Astrocyte (in vitro differentiated cells and primary cell): ENCODE measurements around the gene HOXA10. TPM values are rescaled to one million over a fixed set of nuclear protein-coding genes. Genes with fewer than 3 reads are reported as not detected.

Experiments
- DNase-seq: peaks from one replicate; pipeline ENCODE4 v3.0.0-alpha.2; 2010; ENCODE audit warnings: low read depth
- FAIRE-seq: peaks from 2 replicates; lab custom pipeline; 2011; peaks lifted over from hg19 to GRCh38; lab: Jason Lieb, UNC
- H2AFZ ChIP-seq: 2 replicates; pipeline ENCODE4 v1.6.0; 2012; ENCODE audit warnings: low read depth, low read length, inconsistent platforms
- H3K27ac ChIP-seq: 2 replicates; pipeline ENCODE4 v1.5.1; 2011; ENCODE audit warnings: low read depth, low read length, inconsistent platforms
- H3K27me3 ChIP-seq: 2 replicates; pipeline ENCODE4 v1.6.0; 2011; ENCODE audit warnings: low read length, inconsistent platforms; ENCODE audit not compliant: insufficient read depth
- H3K36me3 ChIP-seq: 2 replicates; pipeline ENCODE4 v1.5.1; 2011; ENCODE audit warnings: low read length, inconsistent platforms; ENCODE audit not compliant: insufficient read depth
- H3K4me1 ChIP-seq: 2 replicates; pipeline ENCODE4 v1.5.1; 2011; ENCODE audit warnings: low read length, inconsistent platforms; ENCODE audit not compliant: insufficient read depth
- H3K4me2 ChIP-seq: 2 replicates; pipeline ENCODE4 v1.6.0; 2012; ENCODE audit warnings: low read length, inconsistent platforms
- H3K4me3 ChIP-seq: 2 replicates; pipeline ENCODE4 v1.5.1; 2011; ENCODE audit warnings: low read depth, mild to moderate bottlenecking, low read length, inconsistent platforms; ENCODE audit not compliant: insufficient read depth
- H3K79me2 ChIP-seq: 2 replicates; pipeline ENCODE4 v1.6.0; 2012; ENCODE audit warnings: mild to moderate bottlenecking, low read length, inconsistent platforms; ENCODE audit not compliant: insufficient read depth
- H3K9ac ChIP-seq: 2 replicates; pipeline ENCODE4 v1.6.0; 2012; ENCODE audit warnings: mild to moderate bottlenecking, low read length, inconsistent platforms
- H3K9me3 ChIP-seq: 2 replicates; pipeline ENCODE4 v1.5.1; 2012; ENCODE audit warnings: low read depth, mild to moderate bottlenecking, low read length, inconsistent platforms; ENCODE audit not compliant: insufficient read depth
- H4K20me1 ChIP-seq: 2 replicates; pipeline ENCODE4 v1.6.0; 2012; ENCODE audit warnings: low read length, inconsistent platforms; ENCODE audit not compliant: insufficient read depth
- H3K27ac Mint-ChIP-seq: one replicate; pipeline ENCODE4 v1.8.0; 2021; ENCODE audit warnings: mild to moderate bottlenecking, mixed read lengths; ENCODE audit not compliant: unreplicated experiment
- H3K27me3 Mint-ChIP-seq: one replicate; pipeline ENCODE4 v1.8.0; 2021; ENCODE audit warnings: low read depth, mixed read lengths; ENCODE audit not compliant: unreplicated experiment
- H3K36me3 Mint-ChIP-seq: one replicate; pipeline ENCODE4 v1.8.0; 2021; ENCODE audit warnings: low read depth, mixed read lengths; ENCODE audit not compliant: unreplicated experiment
- H3K4me1 Mint-ChIP-seq: one replicate; pipeline ENCODE4 v1.8.0; 2021; ENCODE audit warnings: low read depth, mixed read lengths; ENCODE audit not compliant: unreplicated experiment
- H3K4me3 Mint-ChIP-seq: one replicate; pipeline ENCODE4 v1.8.0; 2021; ENCODE audit warnings: mild to moderate bottlenecking, moderate library complexity, mixed read lengths; ENCODE audit not compliant: unreplicated experiment
- H3K9me3 Mint-ChIP-seq: one replicate; pipeline ENCODE4 v1.8.0; 2021; ENCODE audit warnings: mild to moderate bottlenecking, mixed read lengths; ENCODE audit not compliant: unreplicated experiment
- CTCF ChIP-seq: IDR thresholded peaks from 2 replicates; pipeline ENCODE4 v1.5.1; 2011; ENCODE audit warnings: low read depth, mild to moderate bottlenecking, inconsistent platforms, low read length, moderate library complexity; ENCODE audit not compliant: insufficient read depth
- EZH2 ChIP-seq: IDR thresholded peaks from 2 replicates; pipeline ENCODE4 v1.6.1; 2012; ENCODE audit warnings: mild to moderate bottlenecking, low read length, inconsistent platforms; ENCODE audit not compliant: insufficient read depth
- total RNA-seq: library from RNA; stranded (reverse); gene quantifications from 2 replicates; pipeline ENCODE4 v1.2.1, GENCODE V29; 2021

The HOXA10 gene
- total RNA-seq, 1 donor from 2014 or later, result not detected

- Mint-ChIP-seq H3K27me3 (peaks cover 85% of the 10 kb centered on the region), H3K4me1 (no peaks in the 10 kb centered on the region), H3K27ac (peak within 1 kb of the TSS; percentile 34), H3K4me3 (no peak within 1 kb of the TSS), H3K36me3 (peaks cover 3% of the 10 kb centered on the region), H3K9me3 (peaks cover 52% of the 10 kb centered on the region)
- Histone ChIP-seq H3K27ac (no peak within 1 kb of the TSS), H2AFZ (peak within 1 kb of the TSS; percentile 56), H3K4me1 (no peaks in the 10 kb centered on the region), H3K79me2 (no peaks in the 10 kb centered on the region), H3K4me2 (peak within 1 kb of the TSS; percentile 80), H3K27me3 (peaks cover 96% of the 10 kb centered on the region), H3K9ac (peak within 1 kb of the TSS; percentile 63), H4K20me1 (peaks cover 2% of the 10 kb centered on the region), H3K36me3 (no peaks in the 10 kb centered on the region), H3K4me3 (peak within 1 kb of the TSS; percentile 61), H3K9me3 (peaks cover 15% of the 10 kb centered on the region)
- FAIRE-seq (no peak), DNase-seq (peak; percentile 92)
- TF ChIP-seq EZH2, result no peak
- peak; percentile 19 for TF ChIP-seq CTCF
Measured at GRCh38 chr7:27143023-27143949, 30.8 kb downstream of the HOXA10 start, which contains the start of gene HOXA5. TSS of gene HOXA5 (minus strand) at chr7:27143681. CDS start at chr7:27143607, 74 bp downstream.

- Mint-ChIP-seq H3K4me3 (no peak overlapping the region), H3K4me1 (no peaks in the 10 kb centered on the region), H3K9me3 (peaks cover 48% of the 10 kb centered on the region), H3K36me3 (peaks cover 3% of the 10 kb centered on the region), H3K27ac (no peak overlapping the region), H3K27me3 (peaks cover 88% of the 10 kb centered on the region)
- TF ChIP-seq CTCF (no peak), EZH2 (peak; percentile 63)
- Histone ChIP-seq H3K9me3 (peaks cover 15% of the 10 kb centered on the region), H2AFZ (peak overlapping the region; percentile 56), H3K27me3 (peaks cover 99% of the 10 kb centered on the region), H3K9ac (peak overlapping the region; percentile 63), H3K4me3 (peak overlapping the region; percentile 61), H3K79me2 (no peaks in the 10 kb centered on the region), H3K27ac (no peak overlapping the region), H3K4me1 (no peaks in the 10 kb centered on the region), H4K20me1 (peaks cover 2% of the 10 kb centered on the region), H3K36me3 (no peaks in the 10 kb centered on the region), H3K4me2 (peak overlapping the region; percentile 80)
- no peak for DNase-seq
- no peak for FAIRE-seq
Measured at GRCh38 chr7:27142580-27143022, 31.5 kb downstream of the HOXA10 start.
